ENCODE data around the gene HPRT1.
"Not testable (repeated sequence)": the region's sequence is repeated elsewhere in the genome, so short reads cannot be mapped to it uniquely, and the experiment has no call there.

HPRT1 gene

GRCh38 chrX:134460005-134460861 lies at the start of gene HPRT1:
Gene HPRT1, plus strand, starts transcription at chrX:134460165. Its CDS starts 147 bp downstream, at chrX:134460312.
- DNase-seq, result peak; percentile 49 to 56

- no peak for DNase-seq
Observed at GRCh38 chrX:134416087-134416486, 43.9 kb upstream of the HPRT1 start.

- DNase-seq, result no peak
Observed at GRCh38 chrX:134418317-134419113, 41.5 kb upstream of the HPRT1 start.

GRCh38 chrX:134419784-134420183 lies 40.2 kb upstream of the HPRT1 start:
- DNase-seq, result no peak

DNA sequence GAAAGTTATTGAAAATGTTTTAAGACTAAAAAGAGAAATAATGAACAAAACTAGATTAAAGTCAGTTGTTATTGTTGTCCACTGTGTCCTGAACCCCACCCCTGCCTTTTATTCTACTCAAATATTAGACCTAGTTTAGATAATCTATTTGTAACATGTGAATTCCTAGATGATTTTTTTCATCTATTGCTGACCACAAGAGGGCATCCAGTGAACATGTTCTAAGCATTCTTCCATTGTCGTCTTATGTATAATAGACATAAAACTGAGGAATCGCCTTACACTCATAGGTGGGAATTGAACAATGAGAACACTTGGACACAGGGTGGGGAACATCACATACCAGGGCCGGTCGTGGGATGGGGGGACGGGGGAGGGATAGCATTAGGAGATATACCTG lies 36.4 kb upstream of the HPRT1 start:
- DNase-seq, result peak in 1 of 2 experiments; percentile 5

- DNase-seq, result no peak
Observed at GRCh38 chrX:134426281-134426680, 33.7 kb upstream of the HPRT1 start.

DNA sequence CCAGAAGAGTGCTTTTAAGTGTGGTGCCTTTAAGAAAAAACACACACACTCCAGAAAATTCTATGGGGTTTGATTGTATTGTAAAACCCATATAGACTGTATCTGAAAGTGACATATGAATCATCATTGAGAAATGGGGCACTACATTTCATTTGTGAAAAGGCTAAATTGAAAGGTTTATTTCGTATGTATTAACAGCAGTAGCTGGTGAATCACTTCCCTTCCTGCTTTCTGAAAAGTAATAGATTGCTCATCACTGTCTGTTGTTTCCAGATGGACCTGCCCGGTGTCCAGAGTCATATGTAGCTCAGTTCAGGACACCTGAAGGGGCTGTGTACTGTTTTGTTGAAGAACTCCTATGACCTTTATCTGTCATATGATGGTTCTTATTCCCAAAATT lies 28.1 kb upstream of the HPRT1 start:
- no peak for DNase-seq

GRCh38 chrX:134435894-134436293 lies 24.1 kb upstream of the HPRT1 start:
- DNase-seq, result no peak

GRCh38 chrX:134443020-134443419 lies 16.9 kb upstream of the HPRT1 start:
- DNase-seq, result no peak

DNA sequence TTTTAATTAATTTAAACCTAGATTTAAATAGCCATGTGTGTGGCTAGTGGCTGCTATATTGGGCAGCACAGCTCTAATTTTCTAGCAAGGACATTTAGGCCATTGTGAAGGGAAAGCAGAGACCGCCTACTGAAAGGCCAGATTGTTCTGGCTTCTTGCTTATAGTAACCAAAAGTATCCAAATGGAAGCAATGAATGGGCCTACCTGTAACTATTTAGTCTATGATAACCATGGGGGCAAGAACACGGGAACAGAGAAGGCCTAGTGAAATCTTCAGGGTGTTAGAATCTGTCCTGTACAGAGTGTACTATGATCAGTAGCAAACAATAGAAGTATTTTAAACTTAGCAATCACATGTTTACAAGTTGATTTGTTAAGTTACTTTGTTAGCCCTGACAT lies 16.5 kb upstream of the HPRT1 start:
- no peak for DNase-seq

DNA sequence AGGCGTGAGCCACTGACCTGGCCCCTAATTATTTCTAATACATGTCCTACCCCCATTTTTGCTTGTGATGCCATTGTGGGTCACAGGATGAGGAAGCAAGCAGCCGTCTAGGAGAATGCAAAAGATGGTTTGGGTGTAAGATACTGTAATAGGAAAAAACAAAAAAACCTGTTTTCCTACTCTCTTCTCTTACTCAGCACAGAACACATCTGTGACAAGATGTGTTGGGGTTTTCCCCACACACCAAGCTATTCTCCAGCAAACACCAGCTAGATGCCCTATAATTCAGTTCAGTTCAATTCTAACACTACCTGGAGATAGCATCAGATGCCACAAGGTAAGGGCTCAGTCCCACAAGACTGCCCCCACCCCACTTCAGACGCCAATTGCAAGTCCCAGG lies 15.3 kb upstream of the HPRT1 start:
- DNase-seq, result no peak

- no peak for DNase-seq
Observed at GRCh38 chrX:134452596-134452995, 7.4 kb upstream of the HPRT1 start.

DNA sequence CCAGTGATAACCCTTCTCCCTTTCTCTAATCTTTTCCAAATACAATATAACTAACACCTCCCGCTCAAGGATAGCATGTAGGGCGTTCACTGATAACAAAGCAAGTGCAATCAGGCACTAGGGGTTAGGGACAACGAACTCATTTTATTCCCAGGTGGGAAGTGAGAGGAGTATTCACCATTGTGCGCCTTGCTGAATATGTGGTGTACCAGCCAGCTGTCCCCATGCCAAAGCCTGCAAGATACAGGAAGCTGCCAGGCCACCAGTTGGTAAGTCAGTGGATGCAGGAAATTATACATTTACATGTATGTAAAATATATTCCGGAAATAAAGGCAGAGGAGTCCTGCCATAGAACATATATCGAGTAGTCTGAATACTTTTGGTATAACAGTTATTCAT lies 6.3 kb upstream of the HPRT1 start:
- DNase-seq, result no peak

GRCh38 chrX:134454506-134454905 lies 5.5 kb upstream of the HPRT1 start:
- DNase-seq, result no peak

- no peak for DNase-seq
Observed at GRCh38 chrX:134457708-134458107, 2.3 kb upstream of the HPRT1 start.

GRCh38 chrX:134459683-134460004 lies 321 bp upstream of the HPRT1 start:
- DNase-seq, result no peak

GRCh38 chrX:134460862-134461220 lies 876 bp downstream of the HPRT1 start:
- DNase-seq, result no peak

DNA sequence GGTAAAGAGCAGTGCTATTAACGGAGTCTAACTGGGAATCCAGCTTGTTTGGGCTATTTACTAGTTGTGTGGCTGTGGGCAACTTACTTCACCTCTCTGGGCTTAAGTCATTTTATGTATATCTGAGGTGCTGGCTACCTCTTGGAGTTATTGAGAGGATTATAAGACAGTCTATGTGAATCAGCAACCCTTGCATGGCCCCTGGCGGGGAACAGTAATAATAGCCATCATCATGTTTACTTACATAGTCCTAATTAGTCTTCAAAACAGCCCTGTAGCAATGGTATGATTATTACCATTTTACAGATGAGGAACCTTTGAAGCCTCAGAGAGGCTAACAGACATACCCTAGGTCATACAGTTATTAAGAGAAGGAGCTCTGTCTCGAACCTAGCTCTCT lies 1.5 kb downstream of the HPRT1 start:
- DNase-seq, result peak in 1 of 2 experiments; percentile 11

DNA sequence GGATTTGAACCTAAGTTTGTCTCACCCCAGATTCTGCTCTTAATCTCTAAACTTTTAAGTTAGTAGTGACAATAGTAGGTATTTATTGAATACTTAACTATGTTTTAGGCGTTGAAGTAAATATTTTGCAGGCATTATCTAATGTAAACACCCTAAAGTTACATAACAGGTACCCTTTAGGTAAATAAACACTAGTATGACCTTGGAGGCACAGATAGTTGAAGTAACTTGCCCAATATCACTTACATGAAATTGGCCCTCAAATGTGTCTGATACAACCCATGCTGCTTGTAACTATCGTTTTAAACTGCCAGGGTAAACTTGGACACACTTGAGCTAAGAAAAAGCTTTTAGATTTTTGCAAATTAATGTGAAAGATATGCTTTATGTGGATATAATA lies 3.0 kb downstream of the HPRT1 start:
- no peak for DNase-seq

DNA sequence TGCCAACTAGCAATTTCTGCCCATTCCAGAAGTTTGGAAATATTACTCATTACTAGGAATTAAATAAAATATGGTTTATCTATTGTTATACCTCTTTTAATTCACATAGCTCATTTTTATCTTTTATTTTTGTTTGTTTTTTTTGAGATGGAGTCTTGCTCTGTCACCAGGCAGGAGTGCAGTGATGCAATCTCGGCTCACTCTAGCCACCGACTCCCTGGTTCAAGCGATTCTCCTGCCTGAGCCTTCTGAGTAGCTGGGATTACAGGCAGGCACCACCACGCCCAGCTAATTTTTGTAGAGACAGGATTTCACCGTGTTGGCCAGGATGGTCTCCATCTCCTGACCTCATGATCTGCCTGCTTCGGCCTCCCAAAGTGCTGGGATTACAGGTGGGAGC lies 4.5 kb downstream of the HPRT1 start:
- DNase-seq, result not testable (repeated sequence)

DNA sequence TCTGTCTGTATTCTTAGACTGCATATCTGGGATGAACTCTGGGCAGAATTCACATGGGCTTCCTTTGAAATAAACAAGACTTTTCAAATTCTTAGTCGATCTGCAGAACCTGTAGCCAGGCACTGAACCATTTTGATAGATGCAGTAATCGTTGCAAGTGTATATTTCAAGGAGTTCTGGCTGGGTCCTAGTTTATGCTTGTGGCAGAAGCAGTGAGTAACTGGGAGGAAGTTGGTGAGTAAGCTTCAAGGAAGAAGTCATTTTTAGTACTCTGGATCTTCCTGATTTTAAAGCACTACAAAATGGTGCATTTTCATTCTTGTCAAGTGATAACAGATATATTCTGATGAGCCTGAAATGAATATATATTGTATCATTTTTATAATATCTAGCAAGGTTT lies 9.5 kb downstream of the HPRT1 start:
- DNase-seq, result peak; percentile 10 to 35

DNA sequence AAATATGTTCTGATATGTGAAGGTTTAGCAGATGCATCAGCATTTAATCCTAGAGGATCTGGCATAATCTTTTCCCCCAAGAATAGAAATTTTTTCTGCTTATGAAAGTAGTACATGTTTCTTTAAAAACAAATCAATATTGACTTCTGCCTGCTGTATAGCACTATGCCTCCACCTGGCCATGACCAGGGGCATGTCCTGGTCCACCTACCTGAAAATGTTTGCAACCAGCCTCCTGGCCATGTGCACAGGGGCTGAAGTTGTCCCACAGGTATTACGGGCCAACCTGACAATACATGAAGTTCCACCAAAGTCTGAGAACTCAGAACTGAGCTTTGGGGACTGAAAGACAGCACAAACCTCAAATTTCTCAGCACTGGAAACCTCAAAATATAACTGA lies 10.0 kb downstream of the HPRT1 start:
- DNase-seq, result no peak

DNA sequence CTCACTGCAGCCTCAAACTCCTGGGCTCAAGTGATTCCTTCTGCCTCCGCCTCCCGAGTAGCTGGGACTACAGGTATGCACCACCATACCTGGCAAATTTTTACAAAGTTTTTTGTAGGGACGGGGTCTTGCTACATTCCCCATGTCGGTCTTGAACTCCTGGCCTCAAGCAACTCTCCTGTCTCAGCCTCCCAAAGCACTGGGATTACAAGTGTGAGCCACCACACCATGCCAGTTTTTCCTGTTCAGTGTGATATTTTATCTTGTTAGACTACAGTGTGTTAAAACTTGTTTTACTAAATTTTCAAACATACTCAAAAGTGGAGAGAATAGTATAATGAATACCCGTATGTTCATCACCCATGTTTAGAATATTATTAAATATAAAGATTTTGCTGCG lies 12.1 kb downstream of the HPRT1 start:
- no peak for DNase-seq

- no peak for DNase-seq
Observed at GRCh38 chrX:134476284-134476683, 16.3 kb downstream of the HPRT1 start.
